ENCODE results near the gene MCF2L2.

- TF ChIP-seq EZH2 (IDR thresholded peaks at IDR 0.05) (no peak), POLR2AphosphoS5 (IDR thresholded peaks at IDR 0.05; ENCODE audit: borderline replicate concordance, low read depth, low read length) (no peak)
Observed at GRCh38 chr3:183312433-183312832, 116.0 kb downstream of the MCF2L2 start.

Data from SK-N-MC (cell line).